ENCODE results near the gene HDAC4.

- TF ChIP-seq SP1 (IDR thresholded peaks at IDR 0.05): no peak
- no peak for TF ChIP-seq CTBP1 (IDR thresholded peaks at IDR 0.05; ENCODE audit: borderline replicate concordance)
- TF ChIP-seq ELF4 (IDR thresholded peaks at IDR 0.05): no peak
- TF ChIP-seq FOXA1 (IDR thresholded peaks at IDR 0.05): no peak
- no peak for TF ChIP-seq NFRKB (IDR thresholded peaks at IDR 0.05)
Measured at GRCh38 chr2:239014458-239015217, 386.2 kb downstream of the HDAC4 start.

All from HEK293T (cell line).